ENCODE data around the gene CNST. TPM values are rescaled to one million over a fixed set of nuclear protein-coding genes. Genes with fewer than 3 reads are reported as not detected.
"Not testable (repeated sequence)": the region's sequence is repeated elsewhere in the genome, so short reads cannot be mapped to it uniquely, and the experiment has no call there.

CNST gene
- total and polyA plus RNA-seq, 2 experiments from 2014 or later = 13.1 to 17.9 TPM

GRCh38 chr1:246567646-246568235, 1.5 kb downstream of the CNST start:
- peak overlapping the region; percentile 74 for H3K27ac ChIP-seq

GRCh38 chr1:246569248-246570238, 3.3 kb downstream of the CNST start:
- H3K36me3 ChIP-seq = no peaks in the 10 kb centered on the region
- no peak for TF ChIP-seq CTCF (IDR thresholded peaks at IDR 0.05; ENCODE audit: low read depth, low read length)
- H3K27me3 ChIP-seq = no peaks in the 10 kb centered on the region
- H3K4me1 ChIP-seq (ENCODE audit: low read depth) = peaks cover 3% of the 10 kb centered on the region
- no peaks in the 10 kb centered on the region for H3K9me3 ChIP-seq (ENCODE audit: low read depth)
- H3K4me3 ChIP-seq = no peak overlapping the region
- no peak for DNase-seq (ENCODE audit: low read depth in 1 of 2, low spot score in 1 of 2)
- no peak overlapping the region for H3K27ac ChIP-seq

More at GRCh38 chr1:246567646-246568235, 1.5 kb downstream of the CNST start:
- Histone ChIP-seq H3K4me1 (ENCODE audit: low read depth) (peaks cover 3% of the 10 kb centered on the region), H3K4me3 (peak overlapping the region; percentile 78), H3K27me3 (no peaks in the 10 kb centered on the region), H3K9me3 (ENCODE audit: low read depth) (no peaks in the 10 kb centered on the region), H3K36me3 (no peaks in the 10 kb centered on the region)
- DNase-seq (ENCODE audit: low read depth in 1 of 2, low spot score in 1 of 2) = no peak
- TF ChIP-seq CTCF (IDR thresholded peaks at IDR 0.05; ENCODE audit: low read depth, low read length) = no peak

- not testable (repeated sequence) for H3K4me1 ChIP-seq (ENCODE audit: low read depth); H3K4me3 ChIP-seq; H3K36me3 ChIP-seq; DNase-seq (ENCODE audit: low read depth in 1 of 2, low spot score in 1 of 2); H3K9me3 ChIP-seq (ENCODE audit: low read depth); H3K27me3 ChIP-seq; H3K27ac ChIP-seq
These were observed 5.1 kb downstream of the CNST start for GRCh38 chr1:246571309-246571708.

- TF ChIP-seq CTCF (IDR thresholded peaks at IDR 0.05; ENCODE audit: low read depth, low read length) = no peak
- no peak for DNase-seq (ENCODE audit: low read depth in 1 of 2, low spot score in 1 of 2)
- no peak overlapping the region for H3K27ac ChIP-seq
- H3K4me1 ChIP-seq (ENCODE audit: low read depth) = peaks cover 3% of the 10 kb centered on the region
- H3K27me3 ChIP-seq = no peaks in the 10 kb centered on the region
- H3K36me3 ChIP-seq = no peaks in the 10 kb centered on the region
- H3K4me3 ChIP-seq = no peak overlapping the region
- H3K9me3 ChIP-seq (ENCODE audit: low read depth) = no peaks in the 10 kb centered on the region
These were observed 5.7 kb downstream of the CNST start for GRCh38 chr1:246571953-246572352.

- Histone ChIP-seq H3K4me1 (ENCODE audit: low read depth) (peaks cover 6% of the 10 kb centered on the region), H3K27me3 (no peaks in the 10 kb centered on the region), H3K36me3 (no peaks in the 10 kb centered on the region), H3K4me3 (no peak overlapping the region), H3K27ac (no peak overlapping the region), H3K9me3 (ENCODE audit: low read depth) (no peaks in the 10 kb centered on the region)
- no peak for DNase-seq (ENCODE audit: low read depth in 1 of 2, low spot score in 1 of 2)
- TF ChIP-seq CTCF (IDR thresholded peaks at IDR 0.05; ENCODE audit: low read depth, low read length) = no peak
These were observed 6.5 kb downstream of the CNST start for GRCh38 chr1:246572785-246573184.

GRCh38 chr1:246573491-246573890, 7.2 kb downstream of the CNST start:
- Histone ChIP-seq H3K27ac (peak overlapping the region; percentile 59), H3K4me3 (no peak overlapping the region)
- TF ChIP-seq CTCF (IDR thresholded peaks at IDR 0.05; ENCODE audit: low read depth, low read length) = no peak

More at GRCh38 chr1:246573491-246573890, 7.2 kb downstream of the CNST start:
- Histone ChIP-seq H3K27me3 (no peaks in the 10 kb centered on the region), H3K36me3 (no peaks in the 10 kb centered on the region), H3K4me1 (ENCODE audit: low read depth) (peaks cover 13% of the 10 kb centered on the region), H3K9me3 (ENCODE audit: low read depth) (no peaks in the 10 kb centered on the region)
- DNase-seq (ENCODE audit: low read depth in 1 of 2, low spot score in 1 of 2) = peak in 1 of 2 donors; percentile 73

All from cardiac muscle cell (in vitro differentiated cells and primary cell).